ENCODE measurements around the gene PRKCZ.

Gene PRKCZ

DNA sequence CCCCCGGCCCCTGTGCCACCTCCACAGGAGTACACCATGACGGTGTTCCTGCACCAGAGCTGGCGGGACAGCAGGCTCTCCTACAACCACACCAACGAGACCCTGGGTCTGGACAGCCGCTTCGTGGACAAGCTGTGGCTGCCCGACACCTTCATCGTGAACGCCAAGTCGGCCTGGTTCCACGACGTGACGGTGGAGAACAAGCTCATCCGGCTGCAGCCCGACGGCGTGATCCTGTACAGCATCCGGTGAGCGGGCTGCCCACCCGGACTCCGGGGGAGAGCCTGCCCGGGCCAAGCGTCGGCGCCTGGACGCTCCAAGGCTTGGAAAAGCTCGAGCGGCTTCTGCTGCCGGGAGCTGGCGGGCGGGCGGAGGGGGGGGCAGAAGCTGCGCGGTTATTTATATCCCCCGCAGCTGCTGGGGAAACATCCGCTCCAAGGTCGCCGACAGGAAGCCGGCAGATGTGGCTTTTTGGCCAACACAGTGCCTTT lies 24.7 kb upstream of the PRKCZ start:
- DNase-seq, result peak in 1 of 4 experiments; percentile 28

GRCh38 chr1:2027961-2028583 lies 22.1 kb upstream of the PRKCZ start:
- DNase-seq, result no peak

DNA sequence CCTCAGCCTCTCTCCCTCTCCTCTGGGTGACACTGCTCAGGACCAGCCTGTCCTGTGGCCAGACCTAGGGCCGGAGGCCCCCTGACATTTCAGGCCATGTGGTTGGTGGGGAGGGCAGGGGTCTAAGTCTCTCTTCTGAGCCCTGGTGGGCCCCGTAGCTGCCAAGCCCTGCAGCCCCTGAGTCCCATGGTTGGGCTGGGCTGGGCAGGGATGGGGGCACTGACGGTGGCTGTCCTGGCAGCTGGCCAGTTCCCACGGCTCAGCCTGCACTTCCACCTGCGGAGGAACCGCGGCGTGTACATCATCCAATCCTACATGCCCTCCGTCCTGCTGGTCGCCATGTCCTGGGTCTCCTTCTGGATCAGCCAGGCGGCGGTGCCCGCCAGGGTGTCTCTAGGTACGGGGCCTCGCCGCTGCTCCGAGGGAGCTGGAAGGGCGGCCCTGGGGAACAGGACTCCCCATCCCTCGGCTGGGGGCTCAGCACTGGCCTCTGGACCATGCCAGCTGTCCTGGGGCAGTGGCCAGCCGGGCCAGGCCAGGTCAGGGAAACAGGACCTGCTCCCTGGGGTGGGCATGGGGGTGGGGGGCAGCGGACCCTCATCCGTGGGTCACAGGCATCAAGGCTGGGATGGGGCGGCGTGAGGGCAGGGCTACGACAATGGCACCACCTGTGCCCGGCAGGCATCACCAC lies 21.2 kb upstream of the PRKCZ start:
- no peak for DNase-seq

DNA sequence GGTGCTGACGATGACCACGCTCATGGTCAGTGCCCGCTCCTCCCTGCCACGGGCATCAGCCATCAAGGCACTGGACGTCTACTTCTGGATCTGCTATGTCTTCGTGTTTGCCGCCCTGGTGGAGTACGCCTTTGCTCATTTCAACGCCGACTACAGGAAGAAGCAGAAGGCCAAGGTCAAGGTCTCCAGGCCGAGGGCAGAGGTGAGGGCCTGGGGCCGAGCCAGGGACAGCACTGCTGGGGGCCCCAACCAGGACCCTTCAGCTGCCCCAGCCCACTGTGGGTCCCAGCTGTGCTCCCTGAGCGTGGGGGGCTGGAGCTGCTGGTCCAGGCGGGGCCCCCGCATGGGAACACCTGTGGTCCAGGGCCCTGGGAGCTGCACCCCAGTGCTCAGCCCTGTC lies 20.6 kb upstream of the PRKCZ start:
- DNase-seq, result no peak

DNA sequence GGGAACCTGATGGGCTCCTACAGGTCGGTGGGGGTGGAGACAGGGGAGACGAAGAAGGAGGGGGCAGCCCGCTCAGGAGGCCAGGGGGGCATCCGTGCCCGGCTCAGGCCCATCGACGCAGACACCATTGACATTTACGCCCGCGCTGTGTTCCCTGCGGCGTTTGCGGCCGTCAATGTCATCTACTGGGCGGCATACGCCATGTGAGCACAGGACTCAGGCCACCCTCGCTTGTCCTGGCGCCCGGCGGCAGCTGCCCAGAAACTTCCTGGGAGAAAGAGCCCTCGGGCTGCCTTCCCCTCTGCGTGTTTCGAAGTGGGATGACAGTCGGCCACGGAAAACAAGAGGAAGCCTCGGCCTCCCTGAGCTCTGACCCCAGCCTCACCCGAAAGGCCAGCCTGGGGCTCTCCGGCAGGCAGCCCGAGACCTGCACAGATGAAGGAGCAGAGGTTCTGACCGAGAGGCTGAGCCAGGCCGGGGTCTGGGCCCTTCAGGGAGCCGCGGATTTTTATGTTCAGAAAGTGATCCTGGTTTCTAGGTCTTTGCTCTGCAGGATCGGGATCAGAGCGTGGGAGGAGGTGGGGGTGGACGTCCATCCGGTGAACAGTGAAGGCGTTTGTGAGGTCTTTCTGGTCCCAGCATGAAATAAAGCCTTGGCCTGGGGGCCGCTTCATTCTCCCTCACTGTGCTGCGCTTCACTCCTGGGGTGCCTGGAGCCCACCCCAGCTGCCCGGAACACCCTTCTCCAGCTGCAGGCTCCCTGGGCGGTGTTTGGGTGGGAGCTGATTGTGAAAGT lies 19.9 kb upstream of the PRKCZ start:
- DNase-seq, result no peak

GRCh38 chr1:2031546-2032540 lies 18.4 kb upstream of the PRKCZ start:
- DNase-seq, result no peak

GRCh38 chr1:2032737-2033136 lies 17.5 kb upstream of the PRKCZ start:
- no peak for DNase-seq

DNA sequence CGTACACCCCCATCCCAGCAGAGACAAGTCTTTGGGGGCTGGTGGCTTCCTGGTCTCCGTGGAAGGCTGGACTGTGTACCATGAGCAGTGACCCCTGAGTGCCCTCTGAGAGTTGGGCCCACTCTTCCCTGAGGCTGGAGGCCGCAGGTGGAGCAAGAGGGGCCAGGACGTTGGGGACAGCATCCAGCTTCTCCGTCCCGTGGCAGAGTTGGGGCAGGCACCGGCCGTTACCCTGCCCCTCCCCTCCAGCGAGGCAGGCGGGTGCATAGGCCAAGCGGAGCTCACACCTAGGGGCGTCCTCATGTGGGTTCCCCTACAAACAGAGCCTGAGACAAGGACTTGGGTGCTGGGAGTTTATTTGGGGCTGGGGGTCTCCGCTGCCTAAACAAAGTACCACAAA lies 17.0 kb upstream of the PRKCZ start:
- no peak for DNase-seq

GRCh38 chr1:2036287-2036686 lies 13.9 kb upstream of the PRKCZ start:
- DNase-seq, result no peak

DNA sequence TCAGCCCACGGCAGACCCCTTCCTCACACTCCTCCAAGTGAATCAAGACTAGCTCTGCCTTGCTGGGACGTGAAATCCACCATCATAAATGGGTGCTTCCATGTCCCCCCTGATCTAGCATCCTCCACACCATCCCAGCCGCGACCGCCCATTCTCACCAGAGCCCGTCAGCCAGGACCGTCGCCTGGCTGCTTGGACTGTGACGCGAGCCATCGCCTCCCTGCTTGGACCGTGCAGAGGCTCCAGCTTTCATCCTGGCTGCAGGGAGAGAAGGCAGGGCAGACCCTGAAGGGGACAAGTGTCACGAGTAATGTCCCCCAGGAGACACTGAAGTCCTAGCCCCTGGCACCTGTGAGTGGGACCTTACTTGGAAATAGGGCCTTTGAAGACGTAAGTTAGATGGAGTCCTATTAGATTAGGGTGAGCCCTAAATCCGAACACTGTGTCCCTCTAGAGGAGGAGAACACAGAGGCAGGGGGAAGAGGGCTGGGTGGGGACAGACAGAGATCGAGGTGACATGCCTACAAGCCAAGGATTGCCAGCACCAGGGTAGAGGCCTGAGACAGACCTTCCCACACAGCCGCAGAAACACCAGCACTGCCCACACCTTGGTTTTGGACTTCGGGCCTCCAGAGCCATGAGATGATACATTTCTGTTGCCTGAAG lies 12.8 kb upstream of the PRKCZ start:
- no peak for DNase-seq

- DNase-seq, result no peak
Observed at GRCh38 chr1:2038229-2038628, 12.0 kb upstream of the PRKCZ start.

GRCh38 chr1:2039251-2039650 lies 11.0 kb upstream of the PRKCZ start:
- DNase-seq, result no peak

DNA sequence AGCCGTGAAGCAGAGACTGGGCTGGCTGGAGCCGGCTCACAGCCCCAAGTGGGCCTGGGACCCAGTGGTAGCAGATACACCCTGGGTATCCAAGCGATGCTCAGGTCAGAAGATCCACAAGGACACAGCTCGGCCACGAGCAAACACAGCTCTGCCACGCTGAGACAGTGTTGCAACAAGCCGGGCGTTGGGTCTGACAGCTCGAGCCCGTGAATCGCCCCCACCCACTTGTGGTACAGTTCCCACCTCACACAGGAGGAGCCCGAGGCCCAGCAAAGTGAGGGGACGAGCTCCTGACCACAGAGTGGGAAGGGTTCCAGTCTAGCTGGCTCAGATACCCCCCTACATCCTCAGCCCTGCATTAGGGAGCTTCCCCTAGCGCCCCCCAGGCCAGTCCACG lies 8.9 kb upstream of the PRKCZ start:
- no peak for DNase-seq

DNA sequence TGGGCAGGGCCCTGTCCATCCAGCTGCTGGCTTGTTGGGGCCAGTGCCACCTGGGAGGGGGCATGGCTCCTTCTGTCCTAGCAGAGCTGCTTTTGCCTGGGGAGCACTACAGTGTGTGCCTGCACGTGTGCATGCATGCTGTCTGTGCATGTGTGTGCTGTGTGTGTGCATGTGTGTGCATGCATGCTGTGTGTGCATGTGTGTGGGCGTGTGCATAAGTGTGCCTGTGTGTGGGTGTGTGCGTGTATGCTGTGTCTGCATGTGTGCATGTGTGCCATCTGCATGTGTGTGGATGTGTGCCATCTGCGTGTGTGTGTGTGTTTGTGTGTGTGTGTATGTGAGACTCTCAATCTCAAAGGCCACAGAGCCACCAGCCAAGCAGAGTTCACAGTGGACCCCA lies 8.3 kb upstream of the PRKCZ start:
- no peak for DNase-seq

GRCh38 chr1:2042830-2043773 lies 7.1 kb upstream of the PRKCZ start:
- no peak for DNase-seq

GRCh38 chr1:2043886-2044285 lies 6.3 kb upstream of the PRKCZ start:
- DNase-seq, result no peak

DNA sequence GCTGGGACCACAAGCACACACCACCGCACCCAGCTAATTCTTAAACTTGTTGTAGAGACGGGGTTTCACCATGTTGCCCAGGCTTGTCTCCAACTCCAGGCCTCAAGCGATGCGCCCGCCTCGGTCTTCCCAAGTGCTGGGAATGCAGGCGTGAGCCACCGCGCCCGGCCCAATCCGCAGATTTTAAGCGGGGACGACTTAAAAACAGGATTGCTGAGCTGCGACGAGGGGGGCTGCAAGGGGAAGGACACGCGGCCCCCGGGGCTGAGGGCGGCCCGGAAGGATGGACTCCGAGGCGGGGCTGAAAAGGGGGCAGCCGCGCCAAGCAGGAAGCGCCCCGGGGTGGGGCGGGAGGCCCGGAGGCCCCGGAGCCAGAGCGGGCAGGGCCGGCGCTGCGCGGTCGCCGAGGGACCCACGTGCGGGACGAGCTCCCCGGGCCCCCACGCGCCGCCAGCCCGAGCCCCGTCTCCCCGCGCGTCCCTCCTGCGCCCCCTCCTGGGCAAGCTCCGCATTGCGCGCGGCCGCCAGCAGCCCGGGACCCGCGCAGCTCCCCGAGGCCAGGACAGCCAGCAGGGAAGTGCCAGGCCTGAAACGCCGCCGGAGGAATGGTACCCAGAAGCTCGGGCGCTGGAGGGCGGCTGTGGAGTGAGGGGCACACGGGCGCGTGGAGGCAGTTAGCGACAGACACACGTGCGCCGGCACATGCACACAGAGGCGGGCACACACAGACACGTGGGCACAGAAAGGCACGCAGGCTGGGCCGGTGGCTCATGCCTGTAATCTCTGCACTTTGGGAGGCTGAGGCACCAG lies 5.5 kb upstream of the PRKCZ start:
- DNase-seq, result peak; percentile 68 to 79 (median 70)

DNA sequence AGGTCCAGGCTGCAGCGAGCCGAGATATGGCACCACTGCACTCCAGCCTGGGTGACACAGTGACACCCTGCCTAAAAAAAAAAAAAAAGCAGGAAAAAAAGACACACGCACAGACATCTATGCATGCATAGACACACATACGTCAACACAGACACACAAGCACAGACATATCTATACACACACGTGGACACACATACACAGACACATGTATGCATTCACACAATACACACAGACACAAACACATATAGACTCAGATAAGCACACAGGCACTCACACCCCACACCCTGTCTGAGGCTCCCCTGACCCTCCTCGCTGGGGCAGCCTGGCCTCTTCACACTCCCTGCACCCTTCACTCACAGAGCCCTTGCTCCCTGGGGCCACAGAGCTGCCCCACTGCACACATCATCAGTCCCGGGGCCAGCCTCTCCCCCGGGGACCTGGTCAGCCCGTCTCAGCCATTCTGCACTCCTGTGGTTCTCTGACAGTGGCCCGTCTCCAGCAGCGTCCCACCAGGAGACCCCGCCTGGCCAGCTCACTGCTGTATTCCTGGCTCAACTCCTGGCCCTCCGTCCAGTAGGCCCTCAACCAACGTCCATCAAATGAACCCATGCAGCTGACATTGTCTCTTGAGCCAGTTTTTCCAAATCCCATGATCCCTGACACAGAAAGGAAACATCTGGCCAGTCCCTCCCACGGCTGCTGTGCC lies 4.6 kb upstream of the PRKCZ start:
- no peak for DNase-seq

All from activated naive CD4-positive, alpha-beta T cell (primary cell).